Natural killer cell (primary cell): Measurements from ENCODE around the gene CSHL1. TPM values are rescaled to one million over a fixed set of nuclear protein-coding genes. Genes with fewer than 3 reads are reported as not detected.

Source experiments
- ATAC-seq, 3 donors: fragments of 150-1000 bp in 2 of 3; fragments of 200-7000 bp in 1 of 3; cut with Tn5 transposase; 1 replicate in 1 of 3; 2 replicates in 2 of 3; pipeline ENCODE4 v1.10.0; 2021; ENCODE audit warnings: mild to moderate bottlenecking in 2 of 3, moderate library complexity in 2 of 3
- DNase-seq, 2 donors: peaks; one replicate each; pipeline versions ENCODE4 v3.0.0 to v3.0.0-alpha.2; 2013 to 2021; ENCODE audit warnings: mixed read lengths in 1 of 2
- H3K27ac ChIP-seq: one replicate; pipeline ENCODE4 v1.5.1; 2013; ENCODE audit warnings: mild to moderate bottlenecking, low read length
- H3K27me3 ChIP-seq: one replicate; pipeline ENCODE4 v1.6.1; 2013; ENCODE audit warnings: low read length; ENCODE audit not compliant: control insufficient read depth, insufficient read depth
- H3K36me3 ChIP-seq: one replicate; pipeline ENCODE4 v1.6.1; 2013; ENCODE audit warnings: low read length; ENCODE audit not compliant: control insufficient read depth, insufficient read depth
- H3K4me1 ChIP-seq: one replicate; pipeline ENCODE4 v1.6.1; 2013; ENCODE audit warnings: low read length; ENCODE audit not compliant: control insufficient read depth, insufficient read depth
- H3K4me3 ChIP-seq: one replicate; pipeline ENCODE4 v1.5.1; 2013; ENCODE audit warnings: low read length
- H3K9me3 ChIP-seq: one replicate; pipeline ENCODE4 v1.6.1; 2013; ENCODE audit warnings: low read length; ENCODE audit not compliant: control insufficient read depth, insufficient read depth
- H3K27ac Mint-ChIP-seq, 2 donors: one replicate each; pipeline ENCODE4 v1.8.0; 2022; ENCODE audit warnings: mild to moderate bottlenecking in 2 of 2, mixed read lengths in 2 of 2, moderate library complexity in 1 of 2
- H3K27me3 Mint-ChIP-seq, 2 donors: one replicate each; pipeline ENCODE4 v1.8.0; 2022; ENCODE audit warnings: low read depth in 2 of 2, mixed read lengths in 2 of 2
- H3K36me3 Mint-ChIP-seq: one replicate; pipeline ENCODE4 v1.8.0; 2022; ENCODE audit warnings: mixed read lengths
- H3K4me1 Mint-ChIP-seq, 2 donors: one replicate each; pipeline ENCODE4 v1.8.0; 2022; ENCODE audit warnings: mixed read lengths in 2 of 2
- H3K4me3 Mint-ChIP-seq: one replicate; pipeline ENCODE4 v1.8.0; 2022; ENCODE audit warnings: mild to moderate bottlenecking, moderate library complexity, mixed read lengths
- H3K9me3 Mint-ChIP-seq, 2 donors: one replicate each; pipeline ENCODE4 v1.8.0; 2022; ENCODE audit warnings: mixed read lengths in 2 of 2
- WGBS: methylation state at CpG from one replicate; pipeline ENCODE4 v1.1.7; 2013; ENCODE audit warnings: missing lambda C conversion rate; ENCODE audit not compliant: insufficient coverage; 5-methylcytosine and 5-hydroxymethylcytosine counted together
- intact Hi-C: fragments of 100-400 bp; cut with micrococcal nuclease; formaldehyde crosslinking; loops from one replicate; pipeline ENCODE4 v1.14.2; 2022
- total RNA-seq, 4 donors: library from RNA; stranded (reverse); fragments of 120-200 nt in 1 of 4; gene quantifications; one replicate each; pipeline versions ENCODE4 v1.2.3 to v1.2.4, GENCODE V29; 2013 to 2022
- TF ChIP-seq, protein P1 (sequence below): fragments of 200-600 bp; IDR thresholded peaks from one replicate; pipeline ENCODE4 v1.8.0; 2022; ENCODE audit warnings: antibody characterized with exemption

Gene CSHL1
- total RNA-seq, 3 donors from 2014 or later (not counting 1 experiment from before 2014, with no cell fraction given) = not detected

DNA sequence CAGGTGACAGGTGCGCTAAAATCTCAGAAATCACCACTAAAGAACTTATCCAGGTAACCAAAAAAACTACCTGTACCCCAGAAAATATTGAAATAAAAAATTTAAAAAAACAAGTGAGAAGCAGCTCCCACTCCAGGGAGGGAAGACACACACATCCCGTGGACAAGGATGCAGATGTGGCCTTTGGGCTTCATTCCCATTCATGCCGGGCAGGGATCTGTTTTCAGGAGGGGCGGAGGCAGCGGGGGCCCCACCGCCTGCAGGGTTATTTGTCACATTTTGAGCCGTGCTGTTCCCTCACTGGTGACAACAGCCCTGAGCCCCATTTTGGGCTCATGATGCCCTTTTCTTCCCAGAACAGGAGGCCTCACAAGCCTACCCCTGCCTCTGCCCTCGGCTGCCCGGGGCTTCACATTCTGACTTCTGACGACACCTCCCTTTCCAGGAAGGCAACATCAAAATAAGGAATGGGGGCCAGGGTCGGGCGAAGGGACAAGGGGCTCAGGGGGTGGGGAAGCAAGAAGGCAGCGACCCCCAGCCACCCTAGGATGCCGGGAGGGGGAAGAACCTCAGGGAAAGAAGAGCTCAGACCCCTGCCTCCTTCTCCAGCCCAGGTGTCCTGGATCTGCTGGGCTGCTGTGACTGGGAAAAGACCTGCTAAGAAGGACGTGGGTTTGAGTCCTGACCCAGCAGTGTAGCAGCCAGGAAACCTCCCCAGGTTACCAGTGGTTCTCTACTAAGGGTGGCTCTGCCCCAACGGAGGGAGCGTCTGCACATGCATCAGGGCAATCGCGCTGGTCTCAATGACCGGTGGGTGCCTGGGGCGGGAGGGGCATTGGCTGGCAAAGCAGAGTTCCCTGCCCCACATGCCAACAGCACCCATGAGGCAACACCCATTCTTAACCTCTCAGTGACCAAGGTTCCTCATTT lies 23.4 kb upstream of the CSHL1 start:
- no peaks in the 10 kb centered on the region for H3K27me3 ChIP-seq
- intact Hi-C loops = no loop called here
- no peaks in the 10 kb centered on the region for H3K9me3 ChIP-seq
- no peaks in the 10 kb centered on the region for H3K27me3 Mint-ChIP-seq
- 87% methylated on average over 21 of the region's 21 CpGs for WGBS
- no peak overlapping the region for H3K4me3 Mint-ChIP-seq
- H3K9me3 Mint-ChIP-seq = no peaks in the 10 kb centered on the region
- no peaks in the 10 kb centered on the region for H3K36me3 Mint-ChIP-seq
- TF ChIP-seq, protein P1, sequence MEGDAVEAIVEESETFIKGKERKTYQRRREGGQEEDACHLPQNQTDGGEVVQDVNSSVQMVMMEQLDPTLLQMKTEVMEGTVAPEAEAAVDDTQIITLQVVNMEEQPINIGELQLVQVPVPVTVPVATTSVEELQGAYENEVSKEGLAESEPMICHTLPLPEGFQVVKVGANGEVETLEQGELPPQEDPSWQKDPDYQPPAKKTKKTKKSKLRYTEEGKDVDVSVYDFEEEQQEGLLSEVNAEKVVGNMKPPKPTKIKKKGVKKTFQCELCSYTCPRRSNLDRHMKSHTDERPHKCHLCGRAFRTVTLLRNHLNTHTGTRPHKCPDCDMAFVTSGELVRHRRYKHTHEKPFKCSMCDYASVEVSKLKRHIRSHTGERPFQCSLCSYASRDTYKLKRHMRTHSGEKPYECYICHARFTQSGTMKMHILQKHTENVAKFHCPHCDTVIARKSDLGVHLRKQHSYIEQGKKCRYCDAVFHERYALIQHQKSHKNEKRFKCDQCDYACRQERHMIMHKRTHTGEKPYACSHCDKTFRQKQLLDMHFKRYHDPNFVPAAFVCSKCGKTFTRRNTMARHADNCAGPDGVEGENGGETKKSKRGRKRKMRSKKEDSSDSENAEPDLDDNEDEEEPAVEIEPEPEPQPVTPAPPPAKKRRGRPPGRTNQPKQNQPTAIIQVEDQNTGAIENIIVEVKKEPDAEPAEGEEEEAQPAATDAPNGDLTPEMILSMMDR = no peak
- DNase-seq (no peak), ATAC-seq (no peak)
- H3K27ac Mint-ChIP-seq = no peak overlapping the region
- H3K4me1 ChIP-seq = peaks cover 40% of the 10 kb centered on the region
- no peak overlapping the region for H3K4me3 ChIP-seq
- no peak overlapping the region for H3K27ac ChIP-seq
- H3K4me1 Mint-ChIP-seq = peaks cover 13 to 39% of the 10 kb centered on the region in 2 donors
- peaks cover 4% of the 10 kb centered on the region for H3K36me3 ChIP-seq

DNA sequence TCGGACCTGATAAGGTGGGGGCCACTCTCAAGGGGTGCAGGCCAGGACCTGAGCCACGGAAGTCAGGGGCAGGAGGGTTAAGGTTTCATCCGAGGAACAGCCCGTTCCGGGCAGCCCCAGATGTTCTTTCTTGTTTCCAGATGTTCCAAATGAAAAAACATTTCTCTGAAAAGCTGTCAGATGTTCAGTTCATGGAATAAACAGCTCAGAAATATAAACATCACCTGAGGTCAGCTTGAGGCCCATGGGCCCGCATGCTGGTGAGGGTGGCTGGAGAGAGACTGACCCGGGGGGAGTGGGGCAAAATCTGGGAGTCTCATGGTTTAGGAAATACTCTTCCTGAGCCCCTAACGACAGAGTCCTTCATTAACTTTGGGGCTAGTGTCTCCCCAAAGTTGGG lies 22.5 kb upstream of the CSHL1 start:
- H3K9me3 Mint-ChIP-seq = no peaks in the 10 kb centered on the region
- TF ChIP-seq, protein P1 = no peak
- H3K9me3 ChIP-seq = no peaks in the 10 kb centered on the region
- no peaks in the 10 kb centered on the region for H3K36me3 Mint-ChIP-seq
- peaks cover 40% of the 10 kb centered on the region for H3K4me1 ChIP-seq
- H3K27ac ChIP-seq = no peak overlapping the region
- H3K4me1 Mint-ChIP-seq = peaks cover 13 to 35% of the 10 kb centered on the region in 2 donors
- intact Hi-C loops = no loop called here
- no peak overlapping the region for H3K27ac Mint-ChIP-seq
- H3K4me3 Mint-ChIP-seq = peak overlapping the region; percentile 49
- H3K27me3 Mint-ChIP-seq = no peaks in the 10 kb centered on the region
- ATAC-seq (no peak), DNase-seq (no peak)
- peaks cover 12% of the 10 kb centered on the region for H3K36me3 ChIP-seq
- no peak overlapping the region for H3K4me3 ChIP-seq
- WGBS = 95% methylated on average over 8 of the region's 8 CpGs
- no peaks in the 10 kb centered on the region for H3K27me3 ChIP-seq

- no peak for ATAC-seq
- Histone ChIP-seq H3K36me3 (peaks cover 14% of the 10 kb centered on the region), H3K27me3 (no peaks in the 10 kb centered on the region), H3K27ac (peak overlapping the region; percentile 17), H3K4me3 (peak overlapping the region; percentile 51), H3K9me3 (no peaks in the 10 kb centered on the region), H3K4me1 (peaks cover 45% of the 10 kb centered on the region)
- Mint-ChIP-seq H3K27ac (peak overlapping the region; percentile 80 to 95), H3K4me3 (peak overlapping the region; percentile 91), H3K36me3 (no peaks in the 10 kb centered on the region), H3K9me3 (no peaks in the 10 kb centered on the region), H3K4me1 (peaks cover 13 to 30% of the 10 kb centered on the region in 2 donors), H3K27me3 (no peaks in the 10 kb centered on the region)
- WGBS = 80% methylated on average over 4 of the region's 4 CpGs
- DNase-seq = no peak
- intact Hi-C loops = no loop called here
- TF ChIP-seq, protein P1 = no peak
These were observed 21.7 kb upstream of the CSHL1 start for GRCh38 chr17:63932721-63933120.
